Measurements from ENCODE around the gene PNISR.
"Not testable (repeated sequence)": the region's sequence is repeated elsewhere in the genome, so short reads cannot be mapped to it uniquely, and the experiment has no call there.

Gene PNISR

DNA sequence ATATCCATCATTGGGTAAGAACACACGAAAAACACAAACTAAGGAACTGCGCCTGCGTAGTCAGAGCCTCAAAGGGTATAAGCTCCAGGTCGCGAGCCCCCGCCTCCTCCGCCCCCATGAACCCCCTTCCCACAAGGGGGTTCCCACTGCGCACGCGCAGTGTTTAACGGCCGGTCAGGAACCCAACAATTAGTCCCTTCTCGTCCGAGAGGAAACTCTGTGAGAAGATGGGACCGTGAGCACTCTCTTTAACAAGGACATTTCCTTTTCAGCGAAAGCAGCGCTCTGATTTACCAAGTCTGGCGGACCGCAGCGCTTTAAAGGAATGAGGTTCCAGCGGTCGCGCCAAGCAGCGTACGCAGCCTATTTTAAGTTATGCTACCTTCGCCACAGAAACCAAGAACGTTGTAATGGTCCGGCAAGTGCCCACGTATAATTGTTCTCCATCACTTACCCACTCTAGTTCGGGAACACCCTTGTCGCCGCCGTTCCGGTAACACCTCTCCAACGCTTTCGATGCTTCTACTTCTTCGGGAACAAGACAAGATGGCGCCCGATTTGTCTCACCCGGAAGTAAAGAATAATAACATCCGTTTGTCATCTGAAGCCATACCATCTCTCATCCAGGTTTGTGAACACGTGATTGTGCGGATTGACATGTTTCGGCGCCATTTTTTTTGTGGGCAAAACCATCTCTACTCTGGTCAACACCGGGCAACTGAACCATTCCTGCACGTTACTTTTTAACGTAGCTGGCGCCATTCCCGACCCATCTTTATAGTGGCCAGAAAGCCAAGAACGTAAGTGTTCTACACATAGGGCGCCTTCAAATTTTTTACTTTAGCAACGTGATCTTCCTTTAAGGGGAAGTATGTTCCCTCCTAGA lies at the start of gene PNISR:
PNISR (minus strand) TSS at position 548 of the 886 bp plus-strand sequence. CDS start 10,649 bp downstream, outside the sequence.
- peak within 1 kb of the TSS; percentile 99 for H3K27ac ChIP-seq (ENCODE audit: low read depth, low read length)
- no peaks in the 10 kb centered on the region for H3K27me3 ChIP-seq (ENCODE audit: control insufficient read depth in 5 of 5, insufficient read depth in 4 of 5, low read length in 5 of 5)
- peaks cover 10 to 50% (median 48%) of the 10 kb centered on the region in 5 donors for H3K4me1 ChIP-seq (ENCODE audit: control insufficient read depth in 5 of 5, insufficient read depth in 5 of 5, low read length in 5 of 5)

DNA sequence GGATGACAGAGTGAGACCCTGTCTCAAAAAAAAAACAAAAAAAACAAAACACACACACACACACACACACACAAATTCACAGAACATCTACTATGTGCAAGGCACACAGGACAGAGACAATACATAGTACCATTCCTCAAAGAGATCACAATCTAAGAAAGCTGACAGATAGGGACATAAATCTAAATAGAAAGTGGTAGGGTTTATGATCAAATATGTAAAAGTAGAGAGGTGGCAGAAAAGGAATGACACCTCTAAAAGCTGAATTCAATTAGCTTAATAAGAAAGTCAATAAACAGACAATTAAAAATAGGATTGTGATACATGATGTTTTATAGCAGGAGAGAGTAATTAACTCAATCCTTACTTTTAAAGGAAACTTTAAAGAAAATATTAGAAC lies 48.6 kb upstream of the PNISR start:
- no peaks in the 10 kb centered on the region for H3K27me3 ChIP-seq (ENCODE audit: control insufficient read depth in 5 of 5, insufficient read depth in 4 of 5, low read length in 5 of 5)
- peaks cover 7 to 20% (median 9%) of the 10 kb centered on the region in 5 donors for H3K36me3 ChIP-seq (ENCODE audit: control insufficient read depth in 5 of 5, insufficient read depth in 5 of 5, low read length in 5 of 5)
- H3K9ac ChIP-seq (ENCODE audit: low read length in 5 of 5), result no peak overlapping the region
- no peaks in the 10 kb centered on the region for H3K4me1 ChIP-seq (ENCODE audit: control insufficient read depth in 5 of 5, insufficient read depth in 5 of 5, low read length in 5 of 5)
- H3K9me3 ChIP-seq (ENCODE audit: control insufficient read depth in 5 of 5, low read length in 5 of 5), result peaks cover 0 to 3% (median 0%) of the 10 kb centered on the region in 5 donors
- H3K27ac ChIP-seq (ENCODE audit: low read depth, low read length), result no peak overlapping the region
- H3K4me3 ChIP-seq (ENCODE audit: low read depth in 1 of 5, low read length in 5 of 5), result no peak overlapping the region

More for the DNA sequence above, at the start of gene PNISR:
- Histone ChIP-seq H3K9ac (ENCODE audit: low read length in 5 of 5) (peak within 1 kb of the TSS; percentile 91 to 100 (median 98)), H3K36me3 (ENCODE audit: control insufficient read depth in 5 of 5, insufficient read depth in 5 of 5, low read length in 5 of 5) (peaks cover 0 to 7% (median 0%) of the 10 kb centered on the region in 5 donors), H3K9me3 (ENCODE audit: control insufficient read depth in 5 of 5, low read length in 5 of 5) (no peaks in the 10 kb centered on the region), H3K4me3 (ENCODE audit: low read depth in 1 of 5, low read length in 5 of 5) (peak within 1 kb of the TSS; percentile 99 to 100 (median 99))

- Histone ChIP-seq H3K27ac (ENCODE audit: low read depth, low read length) (no peak overlapping the region), H3K27me3 (ENCODE audit: control insufficient read depth in 5 of 5, insufficient read depth in 4 of 5, low read length in 5 of 5) (no peaks in the 10 kb centered on the region), H3K9me3 (ENCODE audit: control insufficient read depth in 5 of 5, low read length in 5 of 5) (no peaks in the 10 kb centered on the region), H3K4me3 (ENCODE audit: low read depth in 1 of 5, low read length in 5 of 5) (no peak overlapping the region), H3K9ac (ENCODE audit: low read length in 5 of 5) (no peak overlapping the region), H3K4me1 (ENCODE audit: control insufficient read depth in 5 of 5, insufficient read depth in 5 of 5, low read length in 5 of 5) (no peaks in the 10 kb centered on the region), H3K36me3 (ENCODE audit: control insufficient read depth in 5 of 5, insufficient read depth in 5 of 5, low read length in 5 of 5) (peaks cover 7 to 20% (median 9%) of the 10 kb centered on the region in 5 donors)
Measured at GRCh38 chr6:99471638-99472037, 46.5 kb upstream of the PNISR start.

- H3K4me3 ChIP-seq (ENCODE audit: low read depth in 1 of 5, low read length in 5 of 5), result no peak overlapping the region
- H3K9ac ChIP-seq (ENCODE audit: low read length in 5 of 5), result no peak overlapping the region
- no peak overlapping the region for H3K27ac ChIP-seq (ENCODE audit: low read depth, low read length)
- H3K4me1 ChIP-seq (ENCODE audit: control insufficient read depth in 5 of 5, insufficient read depth in 5 of 5, low read length in 5 of 5), result no peaks in the 10 kb centered on the region
- no peaks in the 10 kb centered on the region for H3K27me3 ChIP-seq (ENCODE audit: control insufficient read depth in 5 of 5, insufficient read depth in 4 of 5, low read length in 5 of 5)
- H3K36me3 ChIP-seq (ENCODE audit: control insufficient read depth in 5 of 5, insufficient read depth in 5 of 5, low read length in 5 of 5), result peaks cover 0 to 6% (median 3%) of the 10 kb centered on the region in 5 donors
- H3K9me3 ChIP-seq (ENCODE audit: control insufficient read depth in 5 of 5, low read length in 5 of 5), result no peaks in the 10 kb centered on the region
Measured at GRCh38 chr6:99467509-99468106, 42.5 kb upstream of the PNISR start.

GRCh38 chr6:99459133-99459532 lies 34.0 kb upstream of the PNISR start:
- H3K4me1 ChIP-seq (ENCODE audit: control insufficient read depth in 5 of 5, insufficient read depth in 5 of 5, low read length in 5 of 5); H3K36me3 ChIP-seq (ENCODE audit: control insufficient read depth in 5 of 5, insufficient read depth in 5 of 5, low read length in 5 of 5); H3K9me3 ChIP-seq (ENCODE audit: control insufficient read depth in 5 of 5, low read length in 5 of 5); H3K27me3 ChIP-seq (ENCODE audit: control insufficient read depth in 5 of 5, insufficient read depth in 4 of 5, low read length in 5 of 5); H3K4me3 ChIP-seq (ENCODE audit: low read depth in 1 of 5, low read length in 5 of 5); H3K27ac ChIP-seq (ENCODE audit: low read depth, low read length); H3K9ac ChIP-seq (ENCODE audit: low read length in 5 of 5): not testable (repeated sequence)

- H3K36me3 ChIP-seq (ENCODE audit: control insufficient read depth in 5 of 5, insufficient read depth in 5 of 5, low read length in 5 of 5), result peaks cover 0 to 9% (median 5%) of the 10 kb centered on the region in 5 donors
- H3K9me3 ChIP-seq (ENCODE audit: control insufficient read depth in 5 of 5, low read length in 5 of 5), result peaks cover 0 to 7% (median 2%) of the 10 kb centered on the region in 5 donors
Measured at GRCh38 chr6:99458319-99458718, 33.2 kb upstream of the PNISR start.

GRCh38 chr6:99446076-99446475 lies 21.0 kb upstream of the PNISR start:
- Histone ChIP-seq H3K9me3 (ENCODE audit: control insufficient read depth in 5 of 5, low read length in 5 of 5) (no peaks in the 10 kb centered on the region), H3K36me3 (ENCODE audit: control insufficient read depth in 5 of 5, insufficient read depth in 5 of 5, low read length in 5 of 5) (peaks cover 0 to 5% (median 2%) of the 10 kb centered on the region in 5 donors), H3K27ac (ENCODE audit: low read depth, low read length) (no peak overlapping the region), H3K4me3 (ENCODE audit: low read depth in 1 of 5, low read length in 5 of 5) (no peak overlapping the region), H3K9ac (ENCODE audit: low read length in 5 of 5) (no peak overlapping the region), H3K4me1 (ENCODE audit: control insufficient read depth in 5 of 5, insufficient read depth in 5 of 5, low read length in 5 of 5) (no peaks in the 10 kb centered on the region), H3K27me3 (ENCODE audit: control insufficient read depth in 5 of 5, insufficient read depth in 4 of 5, low read length in 5 of 5) (no peaks in the 10 kb centered on the region)

More at GRCh38 chr6:99458319-99458718, 33.2 kb upstream of the PNISR start:
- Histone ChIP-seq H3K27ac (ENCODE audit: low read depth, low read length) (no peak overlapping the region), H3K4me3 (ENCODE audit: low read depth in 1 of 5, low read length in 5 of 5) (no peak overlapping the region), H3K9ac (ENCODE audit: low read length in 5 of 5) (no peak overlapping the region), H3K27me3 (ENCODE audit: control insufficient read depth in 5 of 5, insufficient read depth in 4 of 5, low read length in 5 of 5) (no peaks in the 10 kb centered on the region), H3K4me1 (ENCODE audit: control insufficient read depth in 5 of 5, insufficient read depth in 5 of 5, low read length in 5 of 5) (no peaks in the 10 kb centered on the region)

- no peak overlapping the region for H3K27ac ChIP-seq (ENCODE audit: low read depth, low read length)
- H3K36me3 ChIP-seq (ENCODE audit: control insufficient read depth in 5 of 5, insufficient read depth in 5 of 5, low read length in 5 of 5), result peaks cover 0 to 19% (median 9%) of the 10 kb centered on the region in 5 donors
- peaks cover 0 to 3% (median 0%) of the 10 kb centered on the region in 5 donors for H3K4me1 ChIP-seq (ENCODE audit: control insufficient read depth in 5 of 5, insufficient read depth in 5 of 5, low read length in 5 of 5)
- no peaks in the 10 kb centered on the region for H3K9me3 ChIP-seq (ENCODE audit: control insufficient read depth in 5 of 5, low read length in 5 of 5)
- H3K27me3 ChIP-seq (ENCODE audit: control insufficient read depth in 5 of 5, insufficient read depth in 4 of 5, low read length in 5 of 5), result no peaks in the 10 kb centered on the region
- peak overlapping the region in 1 of 5 donors; percentile 45 for H3K9ac ChIP-seq (ENCODE audit: low read length in 5 of 5)
- no peak overlapping the region for H3K4me3 ChIP-seq (ENCODE audit: low read depth in 1 of 5, low read length in 5 of 5)
Measured at GRCh38 chr6:99434702-99435530, 9.8 kb upstream of the PNISR start.

GRCh38 chr6:99432877-99433276 lies 7.8 kb upstream of the PNISR start:
- H3K27me3 ChIP-seq (ENCODE audit: control insufficient read depth in 5 of 5, insufficient read depth in 4 of 5, low read length in 5 of 5), result no peaks in the 10 kb centered on the region
- no peaks in the 10 kb centered on the region for H3K9me3 ChIP-seq (ENCODE audit: control insufficient read depth in 5 of 5, low read length in 5 of 5)
- no peak overlapping the region for H3K4me3 ChIP-seq (ENCODE audit: low read depth in 1 of 5, low read length in 5 of 5)
- H3K27ac ChIP-seq (ENCODE audit: low read depth, low read length), result no peak overlapping the region
- H3K36me3 ChIP-seq (ENCODE audit: control insufficient read depth in 5 of 5, insufficient read depth in 5 of 5, low read length in 5 of 5), result peaks cover 0 to 13% (median 8%) of the 10 kb centered on the region in 5 donors
- peaks cover 0 to 3% (median 0%) of the 10 kb centered on the region in 5 donors for H3K4me1 ChIP-seq (ENCODE audit: control insufficient read depth in 5 of 5, insufficient read depth in 5 of 5, low read length in 5 of 5)
- H3K9ac ChIP-seq (ENCODE audit: low read length in 5 of 5), result no peak overlapping the region
